ENCODE measurements around the gene EHHADH.

GRCh38 chr3:185145511-185145910, 108.3 kb downstream of the EHHADH start:
- TF ChIP-seq, protein P1, sequence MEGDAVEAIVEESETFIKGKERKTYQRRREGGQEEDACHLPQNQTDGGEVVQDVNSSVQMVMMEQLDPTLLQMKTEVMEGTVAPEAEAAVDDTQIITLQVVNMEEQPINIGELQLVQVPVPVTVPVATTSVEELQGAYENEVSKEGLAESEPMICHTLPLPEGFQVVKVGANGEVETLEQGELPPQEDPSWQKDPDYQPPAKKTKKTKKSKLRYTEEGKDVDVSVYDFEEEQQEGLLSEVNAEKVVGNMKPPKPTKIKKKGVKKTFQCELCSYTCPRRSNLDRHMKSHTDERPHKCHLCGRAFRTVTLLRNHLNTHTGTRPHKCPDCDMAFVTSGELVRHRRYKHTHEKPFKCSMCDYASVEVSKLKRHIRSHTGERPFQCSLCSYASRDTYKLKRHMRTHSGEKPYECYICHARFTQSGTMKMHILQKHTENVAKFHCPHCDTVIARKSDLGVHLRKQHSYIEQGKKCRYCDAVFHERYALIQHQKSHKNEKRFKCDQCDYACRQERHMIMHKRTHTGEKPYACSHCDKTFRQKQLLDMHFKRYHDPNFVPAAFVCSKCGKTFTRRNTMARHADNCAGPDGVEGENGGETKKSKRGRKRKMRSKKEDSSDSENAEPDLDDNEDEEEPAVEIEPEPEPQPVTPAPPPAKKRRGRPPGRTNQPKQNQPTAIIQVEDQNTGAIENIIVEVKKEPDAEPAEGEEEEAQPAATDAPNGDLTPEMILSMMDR (IDR thresholded peaks at IDR 0.05; ENCODE audit: low read length), result no peak
- no peak for TF ChIP-seq EZH2 (IDR thresholded peaks at IDR 0.05; ENCODE audit: borderline replicate concordance, low read length)

Data from OCI-LY1 (cell line).